GM06990 (cell line): Measurements from ENCODE around the gene POLDIP2.

Experiments used
- DNase-seq: peaks from one replicate; pipeline ENCODE4 v3.0.0-alpha.2; 2011; ENCODE audit not compliant: insufficient read length; ENCODE audit errors: extremely low read depth
- H3K27me3 ChIP-seq: replicated peaks from 2 replicates; pipeline ENCODE4 v1.6.0; 2011; ENCODE audit warnings: low read length; ENCODE audit not compliant: control insufficient read depth, insufficient read depth
- H3K36me3 ChIP-seq: 2 replicates; pipeline ENCODE4 v1.5.1; 2011; ENCODE audit warnings: low read length; ENCODE audit not compliant: control insufficient read depth, insufficient read depth
- H3K4me3 ChIP-seq: replicated peaks from 2 replicates; pipeline ENCODE4 v1.5.1; 2011; ENCODE audit warnings: low read depth, mild to moderate bottlenecking, control low read depth, low read length
- TF ChIP-seq, protein P1 (sequence below): IDR thresholded peaks from 2 replicates; pipeline ENCODE4 v1.5.1; 2011; ENCODE audit warnings: low read length, control low read depth, mild to moderate bottlenecking, inconsistent platforms; ENCODE audit not compliant: insufficient read depth, poor library complexity, severe bottlenecking

The POLDIP2 gene

DNA sequence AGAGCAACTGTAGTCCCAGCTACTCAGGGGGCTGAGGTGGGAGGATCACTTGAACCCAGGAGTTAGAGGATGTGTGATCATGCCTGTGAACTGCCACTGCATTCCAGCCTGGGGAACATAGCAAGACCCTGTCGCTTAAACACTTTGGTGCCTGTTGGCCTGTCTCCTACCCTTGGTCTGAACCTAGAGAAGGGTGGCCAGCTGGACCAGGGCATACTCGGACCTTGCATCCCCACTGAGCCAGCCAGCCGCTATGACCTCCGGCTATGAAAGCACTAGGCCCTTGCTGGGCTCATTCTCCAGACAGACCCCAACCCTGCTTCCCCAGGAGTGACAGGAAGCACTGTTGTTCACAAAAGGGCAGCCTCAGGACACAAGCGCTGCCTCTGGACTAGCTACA, 26.7 kb downstream of the POLDIP2 start:
- TF ChIP-seq, protein P1, sequence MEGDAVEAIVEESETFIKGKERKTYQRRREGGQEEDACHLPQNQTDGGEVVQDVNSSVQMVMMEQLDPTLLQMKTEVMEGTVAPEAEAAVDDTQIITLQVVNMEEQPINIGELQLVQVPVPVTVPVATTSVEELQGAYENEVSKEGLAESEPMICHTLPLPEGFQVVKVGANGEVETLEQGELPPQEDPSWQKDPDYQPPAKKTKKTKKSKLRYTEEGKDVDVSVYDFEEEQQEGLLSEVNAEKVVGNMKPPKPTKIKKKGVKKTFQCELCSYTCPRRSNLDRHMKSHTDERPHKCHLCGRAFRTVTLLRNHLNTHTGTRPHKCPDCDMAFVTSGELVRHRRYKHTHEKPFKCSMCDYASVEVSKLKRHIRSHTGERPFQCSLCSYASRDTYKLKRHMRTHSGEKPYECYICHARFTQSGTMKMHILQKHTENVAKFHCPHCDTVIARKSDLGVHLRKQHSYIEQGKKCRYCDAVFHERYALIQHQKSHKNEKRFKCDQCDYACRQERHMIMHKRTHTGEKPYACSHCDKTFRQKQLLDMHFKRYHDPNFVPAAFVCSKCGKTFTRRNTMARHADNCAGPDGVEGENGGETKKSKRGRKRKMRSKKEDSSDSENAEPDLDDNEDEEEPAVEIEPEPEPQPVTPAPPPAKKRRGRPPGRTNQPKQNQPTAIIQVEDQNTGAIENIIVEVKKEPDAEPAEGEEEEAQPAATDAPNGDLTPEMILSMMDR = no peak
- H3K36me3 ChIP-seq = peaks cover 8% of the 10 kb centered on the region
- H3K27me3 ChIP-seq = no peaks in the 10 kb centered on the region
- no peak for DNase-seq
- H3K4me3 ChIP-seq = no peak overlapping the region

DNA sequence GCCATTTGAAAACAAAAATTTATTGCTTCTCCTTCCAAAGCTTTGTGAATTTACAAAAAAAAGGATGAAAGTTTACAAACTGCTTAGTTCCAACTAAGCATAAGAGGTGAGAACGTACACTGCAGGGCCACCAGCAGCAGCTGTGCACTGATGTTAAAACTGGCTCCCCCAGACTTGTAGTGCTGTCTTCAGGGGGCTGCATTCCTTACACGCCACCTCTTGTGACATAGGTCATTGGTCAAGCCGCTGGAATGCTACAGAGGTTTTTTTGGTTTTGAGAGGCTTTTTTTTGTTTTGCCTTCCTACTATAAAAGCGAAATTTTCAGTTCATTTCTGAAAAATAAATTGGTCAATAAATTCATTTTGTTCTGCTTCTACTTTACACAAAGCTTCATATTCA, 29.0 kb downstream of the POLDIP2 start:
- TF ChIP-seq, protein P1 = no peak
- H3K36me3 ChIP-seq = peaks cover 8% of the 10 kb centered on the region
- no peak overlapping the region for H3K4me3 ChIP-seq
- no peak for DNase-seq
- no peaks in the 10 kb centered on the region for H3K27me3 ChIP-seq

DNA sequence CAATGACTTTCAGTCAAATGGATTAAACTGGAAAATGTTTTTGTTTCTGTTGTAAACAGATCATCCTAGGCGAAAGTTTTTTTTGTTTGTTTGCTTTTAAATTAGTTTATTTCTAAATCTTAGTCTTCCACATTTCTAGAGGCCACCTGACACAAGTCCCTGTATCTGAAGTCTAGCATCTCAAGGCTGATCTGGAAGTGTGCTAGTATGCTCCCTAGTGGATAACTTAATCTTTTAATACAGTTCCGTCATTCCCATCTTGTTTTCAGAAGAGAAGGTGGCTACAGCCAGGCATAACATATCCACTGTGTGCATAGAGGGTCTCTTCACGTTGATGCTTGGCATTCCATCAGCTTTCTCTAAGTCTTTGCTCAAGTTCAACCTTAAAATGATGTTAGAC, 29.6 kb downstream of the POLDIP2 start:
- TF ChIP-seq, protein P1 = no peak
- peaks cover 8% of the 10 kb centered on the region for H3K36me3 ChIP-seq

DNA sequence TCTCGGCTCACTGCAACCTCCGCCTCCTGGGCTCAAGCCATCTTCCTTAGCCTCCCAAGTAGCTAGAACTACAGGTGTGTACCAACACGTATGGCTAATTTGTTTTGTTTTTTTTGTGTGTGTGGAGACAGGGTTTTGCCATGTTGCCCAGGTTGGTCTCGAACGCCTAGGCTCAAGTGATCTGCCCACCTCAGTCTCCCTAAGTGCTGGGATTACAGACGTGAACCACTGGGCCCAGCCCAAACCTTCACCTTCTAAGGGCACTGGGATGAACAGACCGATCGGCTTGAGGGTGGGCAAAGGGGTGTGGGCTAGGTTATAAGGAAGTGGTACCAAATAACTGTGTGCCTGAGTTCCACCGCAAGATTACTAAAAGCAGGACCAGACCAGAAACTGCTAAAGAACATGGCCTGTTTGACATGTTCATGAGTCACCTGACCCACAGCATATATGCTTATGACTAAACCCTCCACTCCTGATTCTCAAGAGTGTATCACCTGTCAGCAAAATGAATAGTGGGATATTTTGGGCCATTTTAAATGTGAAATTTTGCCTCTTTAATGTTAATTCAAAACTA, 30.2 kb downstream of the POLDIP2 start:
- TF ChIP-seq, protein P1 = no peak
- Histone ChIP-seq H3K27me3 (no peaks in the 10 kb centered on the region), H3K36me3 (peaks cover 8% of the 10 kb centered on the region)

More for the DNA sequence above, 29.6 kb downstream of the POLDIP2 start:
- DNase-seq = no peak
- Histone ChIP-seq H3K4me3 (no peak overlapping the region), H3K27me3 (no peaks in the 10 kb centered on the region)

DNA sequence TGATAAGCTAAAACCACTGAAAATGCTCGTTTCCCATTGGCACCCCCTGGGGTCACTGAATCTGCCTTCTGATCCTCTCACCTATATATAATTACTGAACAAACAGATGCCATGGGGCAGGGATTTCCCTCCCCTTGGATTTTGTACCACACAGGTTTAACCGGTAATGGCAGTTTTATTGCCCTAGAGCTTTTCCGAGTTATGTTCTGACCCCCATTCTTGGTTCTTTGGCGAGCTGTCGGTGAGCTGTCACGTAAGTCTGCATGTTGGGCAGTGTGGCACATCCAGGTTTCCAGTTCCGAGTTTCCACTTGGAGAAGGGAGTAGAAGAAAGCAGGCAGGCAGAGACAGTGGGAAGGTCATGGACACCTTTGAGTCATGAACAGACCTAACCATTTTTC, 31.2 kb downstream of the POLDIP2 start:
- Histone ChIP-seq H3K27me3 (no peaks in the 10 kb centered on the region), H3K36me3 (peaks cover 7% of the 10 kb centered on the region), H3K4me3 (no peak overlapping the region)
- DNase-seq = no peak
- TF ChIP-seq, protein P1 = no peak

More for the DNA sequence above, 30.2 kb downstream of the POLDIP2 start:
- H3K4me3 ChIP-seq = no peak overlapping the region
- no peak for DNase-seq

DNA sequence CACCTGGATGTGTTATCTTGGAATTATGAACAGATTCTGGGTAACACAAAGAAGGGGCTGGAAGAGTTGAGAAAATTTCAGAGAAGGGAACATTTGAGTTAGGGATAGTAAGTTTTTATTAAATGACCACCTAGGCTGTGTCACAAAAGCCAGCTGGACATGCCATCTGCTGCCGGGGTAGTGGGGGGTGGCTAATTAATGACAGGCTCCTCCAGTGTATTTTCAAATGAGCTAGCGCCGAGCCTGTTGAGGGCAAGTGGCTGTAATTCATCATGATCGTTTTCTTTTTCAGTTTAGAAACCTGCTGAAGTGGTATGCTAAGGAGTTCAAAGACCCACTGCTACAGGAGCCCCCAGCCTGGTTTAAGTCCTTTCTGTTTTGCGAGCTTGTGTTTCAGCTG, 32.1 kb downstream of the POLDIP2 start:
- TF ChIP-seq, protein P1 = no peak
- Histone ChIP-seq H3K27me3 (no peaks in the 10 kb centered on the region), H3K36me3 (peaks cover 5% of the 10 kb centered on the region), H3K4me3 (no peak overlapping the region)
- no peak for DNase-seq
